ENCODE measurements around the gene OR2L5.

OR2L5 gene, protein sequence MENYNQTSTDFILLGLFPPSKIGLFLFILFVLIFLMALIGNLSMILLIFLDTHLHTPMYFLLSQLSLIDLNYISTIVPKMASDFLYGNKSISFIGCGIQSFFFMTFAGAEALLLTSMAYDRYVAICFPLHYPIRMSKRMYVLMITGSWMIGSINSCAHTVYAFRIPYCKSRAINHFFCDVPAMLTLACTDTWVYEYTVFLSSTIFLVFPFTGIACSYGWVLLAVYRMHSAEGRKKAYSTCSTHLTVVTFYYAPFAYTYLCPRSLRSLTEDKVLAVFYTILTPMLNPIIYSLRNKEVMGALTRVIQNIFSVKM

DNA sequence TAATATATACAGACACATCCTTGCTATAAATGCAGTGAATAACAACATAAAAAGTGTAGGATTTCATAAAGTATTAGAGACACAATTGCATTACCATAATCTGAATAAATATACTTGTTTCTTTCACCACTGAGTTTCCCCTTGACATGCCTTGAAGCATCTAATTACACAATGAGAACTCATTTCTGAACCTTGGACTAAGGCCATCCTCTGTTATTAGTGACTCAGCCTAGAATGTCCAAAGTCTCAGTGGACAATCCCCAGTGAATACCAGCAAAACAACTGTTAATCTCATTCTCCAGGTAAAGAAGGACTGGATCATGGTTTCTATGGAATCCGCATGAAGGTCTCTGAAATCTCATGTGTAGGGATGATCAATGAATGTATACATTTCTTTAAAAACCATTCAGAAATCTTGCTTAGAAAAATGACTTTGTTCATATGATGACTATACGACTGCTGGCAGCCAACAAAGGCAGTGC lies at the start of gene OR2L5:
OR2L5 (plus strand) TSS at position 432 of the 482 bp plus-strand sequence. CDS start 8,288 bp downstream, outside the sequence.
- no peak for DNase-seq

GRCh38 chr1:247964933-247965332 lies 48.5 kb upstream of the OR2L5 start, which contains the start of gene OR2AK2:
OR2AK2 (plus strand) TSS chr1:247965233; CDS start chr1:247965377, 144 bp downstream.
- DNase-seq = no peak

DNA sequence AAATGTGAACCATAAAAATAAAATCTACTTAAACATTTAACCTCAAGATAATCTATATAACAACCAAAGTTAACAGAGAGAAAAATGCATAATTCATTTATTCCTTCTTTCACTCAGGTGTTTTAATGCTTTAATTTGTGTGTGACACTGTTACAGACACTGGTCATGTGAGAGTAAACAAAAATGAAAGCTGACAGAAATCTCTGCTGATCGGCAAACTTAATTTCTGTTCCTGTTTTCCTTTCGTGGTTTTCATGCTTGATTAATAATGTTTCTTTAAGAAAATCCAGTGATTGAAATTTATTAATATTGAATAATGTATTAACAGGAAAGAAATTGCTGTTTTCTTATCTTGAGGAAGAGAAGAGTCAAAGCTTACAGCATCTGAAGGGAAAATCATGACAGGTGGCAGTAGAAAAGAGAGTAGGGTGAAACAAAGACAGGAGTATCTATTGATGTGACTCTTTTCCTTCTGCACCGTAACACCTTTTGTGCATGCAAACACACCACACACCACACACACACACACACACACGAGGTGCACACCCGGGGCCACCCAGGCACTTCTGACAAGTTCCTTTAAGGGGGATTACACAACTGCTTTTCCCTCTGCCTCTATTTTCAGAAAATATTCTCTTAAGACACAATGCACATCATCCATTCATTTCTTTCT lies 46.8 kb upstream of the OR2L5 start:
- DNase-seq = no peak

- no peak for DNase-seq
Observed at GRCh38 chr1:247992986-247993385, 20.5 kb upstream of the OR2L5 start.

DNA sequence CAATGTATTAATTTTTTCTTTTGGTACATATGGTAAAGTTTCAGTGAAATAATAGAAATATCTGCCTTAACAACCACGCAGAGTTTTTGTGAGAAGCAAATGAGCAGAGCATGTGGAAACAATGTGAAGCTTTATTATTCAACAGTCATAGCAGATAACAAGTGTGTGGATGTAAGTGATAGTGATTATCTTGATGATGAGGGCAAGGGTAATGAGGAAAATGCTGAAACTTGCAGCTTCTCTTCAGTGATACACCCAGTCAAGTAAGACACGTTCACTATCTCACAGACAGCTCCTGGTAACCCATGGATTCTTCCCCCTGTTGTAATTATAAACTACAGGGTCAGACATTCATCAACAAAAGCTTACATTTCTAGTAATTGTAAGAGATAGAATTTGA lies 14.6 kb upstream of the OR2L5 start:
- DNase-seq = no peak

DNA sequence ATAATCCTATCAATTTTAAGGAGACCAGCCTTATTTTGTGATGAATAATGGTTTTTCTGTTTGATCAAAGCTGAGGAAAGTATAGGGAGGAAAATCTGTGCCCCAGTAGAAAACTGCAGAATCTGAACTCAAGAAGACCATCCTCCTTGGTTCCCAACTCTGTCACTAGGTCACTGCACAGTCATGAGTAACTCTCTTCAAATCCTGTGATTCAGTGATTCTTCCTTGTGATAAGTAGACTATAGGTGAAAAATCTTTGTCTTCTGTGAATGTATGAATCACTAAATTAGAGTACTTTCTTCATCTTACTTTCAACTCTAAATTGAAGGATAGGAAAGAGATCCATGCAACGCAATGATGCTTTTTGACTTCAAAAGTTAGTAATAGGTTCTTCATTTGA lies 13.3 kb upstream of the OR2L5 start:
- no peak for DNase-seq

DNA sequence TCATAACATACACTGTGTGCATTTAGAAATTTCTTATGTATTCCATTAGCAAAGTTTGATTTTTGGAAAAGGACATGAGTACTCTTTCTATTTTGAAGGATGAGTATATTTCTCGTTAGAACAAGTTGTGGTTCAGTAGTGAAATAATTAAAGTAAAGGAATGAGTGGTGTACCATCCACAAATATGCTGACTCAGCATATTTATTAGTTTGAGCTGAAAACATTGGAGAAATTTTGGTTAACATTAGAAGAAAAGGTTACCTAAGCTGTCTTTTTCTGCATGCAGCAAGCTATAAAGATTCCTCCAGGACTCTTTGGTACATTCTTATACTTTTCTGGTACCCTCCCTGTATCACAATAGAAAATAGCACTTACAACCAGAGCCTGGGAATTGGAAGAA lies 5.7 kb upstream of the OR2L5 start:
- DNase-seq = no peak

GRCh38 chr1:248009681-248010080 lies 3.8 kb upstream of the OR2L5 start:
- no peak for DNase-seq

- DNase-seq = no peak
Observed at GRCh38 chr1:248015803-248016202, 2.3 kb downstream of the OR2L5 start.

- no peak for DNase-seq
Observed at GRCh38 chr1:248029770-248030169, 16.3 kb downstream of the OR2L5 start, which contains the start of gene OR2L2. OR2L2 (plus strand) TSS chr1:248030070; CDS start chr1:248038268, 8,198 bp downstream.

DNA sequence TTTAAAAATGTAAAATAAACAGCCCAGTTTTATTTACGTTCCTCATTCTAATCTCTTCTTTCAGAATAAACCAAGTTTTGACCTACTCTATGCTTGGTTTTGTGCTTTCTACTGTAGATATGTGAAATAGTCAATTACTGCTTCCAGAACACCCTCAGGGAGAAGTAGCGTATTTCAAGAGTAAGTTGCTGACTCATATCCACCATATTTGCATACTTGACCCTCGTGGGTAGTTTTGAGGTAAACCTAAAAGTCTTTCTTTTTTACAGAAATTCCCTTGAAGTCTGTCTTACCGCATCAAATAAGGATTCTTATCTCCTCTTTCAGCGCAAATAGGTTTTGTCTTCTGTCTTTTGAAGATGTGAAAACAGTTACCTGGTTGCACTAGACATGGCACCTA lies 31.7 kb downstream of the OR2L5 start:
- DNase-seq = no peak

GRCh38 chr1:248046536-248046935 lies 33.1 kb downstream of the OR2L5 start, which contains the start of gene OR2L3:
OR2L3 (plus strand) TSS chr1:248046836; CDS start chr1:248060682, 13,846 bp downstream.
- no peak for DNase-seq

DNA sequence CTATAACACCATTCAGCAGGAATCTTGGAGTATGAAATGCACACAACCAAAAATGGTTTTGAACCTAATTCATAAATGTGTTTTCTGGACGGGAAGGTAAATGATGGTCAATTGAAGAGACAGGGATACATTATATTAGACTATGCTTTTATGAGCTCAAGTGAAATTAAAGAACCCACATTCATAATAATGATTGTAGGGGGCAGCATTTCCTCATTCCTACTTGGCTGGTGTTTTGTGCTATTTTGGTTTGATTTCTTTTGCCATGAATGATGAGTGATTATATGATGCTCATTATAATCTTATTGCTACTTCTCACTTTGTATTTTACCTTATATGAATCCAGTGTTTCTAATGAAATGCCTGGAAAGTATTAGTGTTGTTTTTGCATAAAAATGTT lies 33.5 kb downstream of the OR2L5 start:
- no peak for DNase-seq

- DNase-seq = no peak
Observed at GRCh38 chr1:248054671-248055070, 41.2 kb downstream of the OR2L5 start.

GRCh38 chr1:248055261-248055660 lies 41.8 kb downstream of the OR2L5 start:
- no peak for DNase-seq

DNA sequence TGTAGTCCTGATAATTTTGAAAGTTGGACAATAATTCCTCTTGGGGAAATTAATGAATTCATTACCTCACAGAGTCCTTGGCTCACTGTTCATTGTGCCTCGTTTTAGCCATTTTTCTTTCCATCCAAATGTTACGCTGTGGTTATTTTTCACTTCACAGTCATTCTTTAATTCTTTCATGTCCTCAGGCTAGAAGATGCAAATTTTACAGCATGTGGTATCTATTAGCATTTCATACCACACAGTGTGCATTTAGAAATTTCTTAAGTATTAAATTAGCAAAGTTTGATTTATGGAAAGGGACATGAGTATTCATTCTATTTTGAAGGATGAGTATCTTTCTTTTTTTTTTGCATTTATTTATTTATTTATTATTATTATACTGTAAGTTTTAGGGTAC lies 51.6 kb downstream of the OR2L5 start:
- no peak for DNase-seq

- no peak for DNase-seq
Observed at GRCh38 chr1:248065604-248066003, 52.1 kb downstream of the OR2L5 start.

Measured in stimulated activated CD8-positive, alpha-beta memory T cell treated with anti-CD3 and anti-CD28 coated beads, Interleukin-4, amount 100 ng/mL, for 48 hours (primary cell).